ENCODE results near the gene GPATCH8. TPM values are rescaled to one million over a fixed set of nuclear protein-coding genes. Genes with fewer than 3 reads are reported as not detected.

GPATCH8 gene
- total RNA-seq, 1 donor from 2014 or later, result 52.6 TPM

- H3K4me1 Mint-ChIP-seq (ENCODE audit: unreplicated experiment), result no peaks in the 10 kb centered on the region
- H3K27me3 Mint-ChIP-seq (ENCODE audit: unreplicated experiment), result no peaks in the 10 kb centered on the region
- DNase-seq (ENCODE audit: extremely low spot score, unreplicated experiment), result no peak
- no peak overlapping the region for H3K27ac Mint-ChIP-seq (ENCODE audit: unreplicated experiment)
- H3K9me3 Mint-ChIP-seq (ENCODE audit: unreplicated experiment), result no peaks in the 10 kb centered on the region
- peaks cover 26% of the 10 kb centered on the region for H3K36me3 Mint-ChIP-seq (ENCODE audit: unreplicated experiment)
- no peak for TF ChIP-seq CTCF (IDR thresholded peaks at IDR 0.05)
- H3K4me3 Mint-ChIP-seq (ENCODE audit: unreplicated experiment), result no peak overlapping the region
Observed at GRCh38 chr17:44417553-44417952, 85.7 kb downstream of the GPATCH8 start.

DNA sequence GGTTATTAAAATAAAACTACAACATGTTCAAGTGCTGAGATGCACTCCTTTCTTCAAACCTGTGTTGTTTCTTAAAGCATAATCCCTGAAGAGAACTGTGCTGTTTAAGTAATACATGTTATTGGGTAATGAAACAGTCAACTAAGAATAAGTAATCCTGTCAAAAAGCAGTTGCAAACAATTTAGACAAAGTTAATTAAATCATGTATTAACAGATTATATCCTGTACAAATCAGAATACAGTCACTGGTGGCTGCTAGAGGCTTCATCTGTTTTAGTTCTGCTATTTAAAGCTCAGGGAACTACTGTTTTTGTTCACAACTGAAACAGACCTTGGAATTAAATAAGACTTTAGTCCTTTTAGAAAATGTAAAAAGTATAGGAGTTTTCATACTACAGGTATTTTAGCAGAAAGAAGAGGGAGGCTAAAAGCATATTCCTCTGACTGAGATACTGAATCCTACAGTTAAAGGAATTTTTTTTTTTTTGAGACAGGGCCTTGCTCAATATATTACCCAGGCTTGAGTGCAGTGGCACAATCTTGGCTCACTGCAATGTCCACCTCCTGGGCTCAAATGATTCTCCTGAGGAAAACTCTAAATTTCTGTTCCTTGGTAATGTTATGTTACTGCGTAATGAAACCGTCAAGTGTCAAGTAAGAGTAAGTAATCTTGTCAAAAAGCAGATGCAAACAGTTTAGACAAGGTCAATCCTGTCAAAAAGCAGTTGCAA, 86.5 kb downstream of the GPATCH8 start:
- no peak for DNase-seq (ENCODE audit: extremely low spot score, unreplicated experiment)
- Mint-ChIP-seq H3K27me3 (ENCODE audit: unreplicated experiment) (no peaks in the 10 kb centered on the region), H3K4me3 (ENCODE audit: unreplicated experiment) (no peak overlapping the region), H3K36me3 (ENCODE audit: unreplicated experiment) (peaks cover 27% of the 10 kb centered on the region), H3K4me1 (ENCODE audit: unreplicated experiment) (no peaks in the 10 kb centered on the region), H3K9me3 (ENCODE audit: unreplicated experiment) (no peaks in the 10 kb centered on the region), H3K27ac (ENCODE audit: unreplicated experiment) (no peak overlapping the region)
- TF ChIP-seq CTCF (IDR thresholded peaks at IDR 0.05), result no peak

GRCh38 chr17:44414394-44415155, 88.6 kb downstream of the GPATCH8 start:
- H3K36me3 Mint-ChIP-seq (ENCODE audit: unreplicated experiment), result peaks cover 29% of the 10 kb centered on the region
- no peak for TF ChIP-seq CTCF (IDR thresholded peaks at IDR 0.05)
- H3K4me3 Mint-ChIP-seq (ENCODE audit: unreplicated experiment), result no peak overlapping the region
- no peaks in the 10 kb centered on the region for H3K27me3 Mint-ChIP-seq (ENCODE audit: unreplicated experiment)
- H3K4me1 Mint-ChIP-seq (ENCODE audit: unreplicated experiment), result no peaks in the 10 kb centered on the region
- H3K27ac Mint-ChIP-seq (ENCODE audit: unreplicated experiment), result no peak overlapping the region
- DNase-seq (ENCODE audit: extremely low spot score, unreplicated experiment), result no peak
- no peaks in the 10 kb centered on the region for H3K9me3 Mint-ChIP-seq (ENCODE audit: unreplicated experiment)

DNA sequence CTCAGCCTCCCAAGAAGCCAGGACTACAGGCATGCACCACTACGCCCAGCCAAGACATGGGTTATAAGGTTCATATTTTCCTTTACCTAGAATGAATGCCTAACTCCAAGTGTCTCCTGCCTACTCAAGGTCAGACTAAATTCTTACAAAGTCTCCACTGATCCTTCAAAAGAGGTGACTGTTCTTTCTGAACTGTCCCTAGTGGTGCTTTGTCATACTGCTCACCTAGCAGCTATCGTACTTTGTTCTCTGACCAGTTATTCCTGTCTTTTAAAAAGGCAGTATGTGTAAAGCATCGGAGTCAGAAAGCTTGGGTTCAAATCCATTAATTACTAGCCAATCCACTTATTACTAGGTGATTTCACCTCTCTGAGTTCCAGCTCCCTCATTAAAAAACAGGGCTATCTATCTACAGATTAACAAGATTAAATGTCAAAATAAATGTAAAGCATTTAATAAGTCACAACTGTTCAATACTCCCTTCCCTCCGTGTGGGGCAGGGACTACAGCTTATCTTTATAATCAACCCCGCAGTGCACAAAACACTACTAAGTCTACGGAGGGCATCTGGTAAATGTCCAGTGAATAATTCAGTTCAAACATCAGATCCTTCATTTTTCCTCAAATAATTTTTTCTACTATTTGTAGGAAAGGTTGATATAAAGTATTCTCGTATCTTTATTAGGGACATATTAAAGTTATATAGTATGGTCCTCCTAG, 93.7 kb downstream of the GPATCH8 start:
- H3K9me3 Mint-ChIP-seq (ENCODE audit: unreplicated experiment), result no peaks in the 10 kb centered on the region
- no peak overlapping the region for H3K4me3 Mint-ChIP-seq (ENCODE audit: unreplicated experiment)
- H3K36me3 Mint-ChIP-seq (ENCODE audit: unreplicated experiment), result peaks cover 23% of the 10 kb centered on the region
- no peaks in the 10 kb centered on the region for H3K27me3 Mint-ChIP-seq (ENCODE audit: unreplicated experiment)
- H3K4me1 Mint-ChIP-seq (ENCODE audit: unreplicated experiment), result no peaks in the 10 kb centered on the region
- no peak for DNase-seq (ENCODE audit: extremely low spot score, unreplicated experiment)
- H3K27ac Mint-ChIP-seq (ENCODE audit: unreplicated experiment), result no peak overlapping the region
- no peak for TF ChIP-seq CTCF (IDR thresholded peaks at IDR 0.05)

- H3K4me1 Mint-ChIP-seq (ENCODE audit: unreplicated experiment), result no peaks in the 10 kb centered on the region
- H3K9me3 Mint-ChIP-seq (ENCODE audit: unreplicated experiment), result no peaks in the 10 kb centered on the region
- H3K4me3 Mint-ChIP-seq (ENCODE audit: unreplicated experiment), result no peak overlapping the region
- no peak for DNase-seq (ENCODE audit: extremely low spot score, unreplicated experiment)
- H3K27me3 Mint-ChIP-seq (ENCODE audit: unreplicated experiment), result no peaks in the 10 kb centered on the region
- no peak for TF ChIP-seq CTCF (IDR thresholded peaks at IDR 0.05)
- peaks cover 25% of the 10 kb centered on the region for H3K36me3 Mint-ChIP-seq (ENCODE audit: unreplicated experiment)
- H3K27ac Mint-ChIP-seq (ENCODE audit: unreplicated experiment), result no peak overlapping the region
Observed at GRCh38 chr17:44408786-44409185, 94.4 kb downstream of the GPATCH8 start.

Data from osteocyte (in vitro differentiated cells).